Muscle layer of colon (tissue), 2 donors: ENCODE data around the gene CGNL1.

ENCODE experiments used
- H3K27ac ChIP-seq: one replicate; pipeline ENCODE4 v1.7.0; 2013; ENCODE audit warnings: low read depth, mild to moderate bottlenecking, low read length, moderate library complexity
- H3K27me3 ChIP-seq, 2 donors: one replicate each; pipeline ENCODE4 v1.7.0; 2013; ENCODE audit warnings: low read length in 2 of 2, mild to moderate bottlenecking in 2 of 2; ENCODE audit not compliant: insufficient read depth in 2 of 2, control insufficient read depth in 1 of 2
- H3K36me3 ChIP-seq: one replicate; pipeline ENCODE4 v1.7.0; 2013; ENCODE audit warnings: mild to moderate bottlenecking, low read length; ENCODE audit not compliant: insufficient read depth
- H3K4me1 ChIP-seq: one replicate; pipeline ENCODE4 v1.7.0; 2013; ENCODE audit warnings: mild to moderate bottlenecking, low read length; ENCODE audit not compliant: insufficient read depth
- H3K4me3 ChIP-seq, 2 donors: one replicate each; pipeline ENCODE4 v1.7.0; 2013; ENCODE audit warnings: low read length in 2 of 2, low read depth in 1 of 2, mild to moderate bottlenecking in 1 of 2, moderate library complexity in 1 of 2
- H3K9ac ChIP-seq: one replicate; pipeline ENCODE4 v1.7.0; 2013; ENCODE audit warnings: low read length
- H3K9me3 ChIP-seq: one replicate; pipeline ENCODE4 v1.7.0; 2013; ENCODE audit warnings: mild to moderate bottlenecking, low read length
- donor health status: abdominal sarcoma.
- donor health status: Adenocarcinoma of cecum.

Gene CGNL1

GRCh38 chr15:57489122-57489521, 112.8 kb downstream of the CGNL1 start:
- Histone ChIP-seq H3K9me3 (no peaks in the 10 kb centered on the region), H3K27me3 (no peaks in the 10 kb centered on the region), H3K36me3 (no peaks in the 10 kb centered on the region), H3K27ac (no peak overlapping the region), H3K9ac (no peak overlapping the region), H3K4me3 (no peak overlapping the region), H3K4me1 (no peaks in the 10 kb centered on the region)

- Histone ChIP-seq H3K4me1 (peaks cover 10% of the 10 kb centered on the region), H3K4me3 (no peak overlapping the region), H3K27ac (no peak overlapping the region)
Observed at GRCh38 chr15:57493351-57493750, 117.0 kb downstream of the CGNL1 start.

GRCh38 chr15:57494581-57494980, 118.3 kb downstream of the CGNL1 start:
- Histone ChIP-seq H3K9ac (no peak overlapping the region), H3K27me3 (no peaks in the 10 kb centered on the region), H3K4me1 (peaks cover 10% of the 10 kb centered on the region), H3K4me3 (no peak overlapping the region), H3K9me3 (no peaks in the 10 kb centered on the region), H3K36me3 (no peaks in the 10 kb centered on the region), H3K27ac (no peak overlapping the region)

More at GRCh38 chr15:57493351-57493750, 117.0 kb downstream of the CGNL1 start:
- Histone ChIP-seq H3K9ac (no peak overlapping the region), H3K9me3 (no peaks in the 10 kb centered on the region), H3K36me3 (no peaks in the 10 kb centered on the region), H3K27me3 (no peaks in the 10 kb centered on the region)

GRCh38 chr15:57495041-57495440, 118.7 kb downstream of the CGNL1 start:
- Histone ChIP-seq H3K27me3 (no peaks in the 10 kb centered on the region), H3K4me1 (peaks cover 10% of the 10 kb centered on the region), H3K36me3 (no peaks in the 10 kb centered on the region), H3K27ac (no peak overlapping the region), H3K4me3 (no peak overlapping the region), H3K9ac (no peak overlapping the region), H3K9me3 (no peaks in the 10 kb centered on the region)

- H3K4me1 ChIP-seq = peaks cover 10% of the 10 kb centered on the region
- H3K36me3 ChIP-seq = no peaks in the 10 kb centered on the region
- H3K9me3 ChIP-seq = no peaks in the 10 kb centered on the region
- H3K4me3 ChIP-seq = no peak overlapping the region
- no peak overlapping the region for H3K9ac ChIP-seq
- no peak overlapping the region for H3K27ac ChIP-seq
- H3K27me3 ChIP-seq = no peaks in the 10 kb centered on the region
Observed at GRCh38 chr15:57495554-57496165, 119.4 kb downstream of the CGNL1 start.

GRCh38 chr15:57496594-57496945, 120.3 kb downstream of the CGNL1 start:
- no peak overlapping the region for H3K9ac ChIP-seq
- H3K27me3 ChIP-seq = no peaks in the 10 kb centered on the region
- no peaks in the 10 kb centered on the region for H3K9me3 ChIP-seq
- no peak overlapping the region for H3K27ac ChIP-seq
- no peak overlapping the region for H3K4me3 ChIP-seq
- peaks cover 10% of the 10 kb centered on the region for H3K4me1 ChIP-seq
- H3K36me3 ChIP-seq = no peaks in the 10 kb centered on the region

GRCh38 chr15:57496946-57497869, 120.9 kb downstream of the CGNL1 start:
- no peaks in the 10 kb centered on the region for H3K27me3 ChIP-seq
- no peaks in the 10 kb centered on the region for H3K9me3 ChIP-seq
- peaks cover 10% of the 10 kb centered on the region for H3K4me1 ChIP-seq
- no peak overlapping the region for H3K27ac ChIP-seq
- no peak overlapping the region for H3K4me3 ChIP-seq
- no peak overlapping the region for H3K9ac ChIP-seq
- no peaks in the 10 kb centered on the region for H3K36me3 ChIP-seq

- H3K4me1 ChIP-seq = peaks cover 14% of the 10 kb centered on the region
- no peak overlapping the region for H3K27ac ChIP-seq
- H3K9me3 ChIP-seq = no peaks in the 10 kb centered on the region
Observed at GRCh38 chr15:57500256-57500655, 124.0 kb downstream of the CGNL1 start.

GRCh38 chr15:57500979-57501576, 124.8 kb downstream of the CGNL1 start:
- Histone ChIP-seq H3K27me3 (no peaks in the 10 kb centered on the region), H3K4me1 (peaks cover 14% of the 10 kb centered on the region), H3K9ac (no peak overlapping the region), H3K4me3 (no peak overlapping the region), H3K9me3 (no peaks in the 10 kb centered on the region), H3K27ac (no peak overlapping the region), H3K36me3 (no peaks in the 10 kb centered on the region)

More at GRCh38 chr15:57500256-57500655, 124.0 kb downstream of the CGNL1 start:
- no peaks in the 10 kb centered on the region for H3K36me3 ChIP-seq
- no peak overlapping the region for H3K9ac ChIP-seq
- H3K4me3 ChIP-seq = no peak overlapping the region
- H3K27me3 ChIP-seq = no peaks in the 10 kb centered on the region

GRCh38 chr15:57502116-57502515, 125.8 kb downstream of the CGNL1 start:
- no peaks in the 10 kb centered on the region for H3K36me3 ChIP-seq
- no peaks in the 10 kb centered on the region for H3K9me3 ChIP-seq
- no peak overlapping the region for H3K4me3 ChIP-seq
- no peak overlapping the region for H3K27ac ChIP-seq
- H3K4me1 ChIP-seq = peaks cover 10% of the 10 kb centered on the region
- no peak overlapping the region for H3K9ac ChIP-seq
- no peaks in the 10 kb centered on the region for H3K27me3 ChIP-seq

GRCh38 chr15:57503051-57503702, 126.9 kb downstream of the CGNL1 start:
- H3K27ac ChIP-seq = no peak overlapping the region
- H3K27me3 ChIP-seq = no peaks in the 10 kb centered on the region
- H3K4me3 ChIP-seq = no peak overlapping the region
- H3K9ac ChIP-seq = no peak overlapping the region
- H3K9me3 ChIP-seq = no peaks in the 10 kb centered on the region
- peaks cover 4% of the 10 kb centered on the region for H3K4me1 ChIP-seq
- no peaks in the 10 kb centered on the region for H3K36me3 ChIP-seq
